HCT116 (cell line): ENCODE data around the gene ZBTB17. TPM values are rescaled to one million over a fixed set of nuclear protein-coding genes. Genes with fewer than 3 reads are reported as not detected.
"Not testable (repeated sequence)": the region's sequence is repeated elsewhere in the genome, so short reads cannot be mapped to it uniquely, and the experiment has no call there.

Source experiments
- ATAC-seq: fragments of 200-7000 bp; cut with Tn5 transposase; 2 replicates; pipeline ENCODE4 v1.9.1; 2020; ENCODE audit warnings: mild to moderate bottlenecking, moderate library complexity
- BruUV-seq: library from RNA; stranded (reverse); fragments of 400-500 nt; replicated peaks from 2 replicates; lab custom pipeline; 2021; lab: Mats Ljungman, UMichigan
- CTCF ChIA-PET: fragments of 300-600 bp; sonication (Branson Sonifier 250); formaldehyde crosslinking; loops from one replicate; lab custom pipeline; 2021; ENCODE audit warnings: antibody characterized with exemption; lab: Charles Lee
- POLR2A ChIA-PET: fragments of 300-600, 350-600 bp; sonication (Branson Sonifier 250); formaldehyde crosslinking; loops from one replicate; lab custom pipeline; 2021; ENCODE audit warnings: antibody characterized with exemption; lab: Charles Lee
- RAD21 ChIA-PET, 2 experiments: fragments of 300-600 bp; sonication (Branson Sonifier 250); formaldehyde crosslinking; loops; one replicate each; lab custom pipeline; 2023; ENCODE audit warnings: low total read pairs in 2 of 2; ENCODE audit not compliant: uncharacterized antibody in 2 of 2, unreplicated experiment in 2 of 2, low non-redundant PET in 1 of 2; lab: Charles Lee
- DNase-seq: peaks from one replicate; pipeline ENCODE4 v3.0.0-alpha.2; 2010; ENCODE audit warnings: low read depth, low spot score
- H2AFZ ChIP-seq: fragments of 200-600 bp; shearing (Covaris generic), sonication (generic); 2 replicates; pipeline ENCODE4 v1.6.1; 2017; ENCODE audit warnings: low read depth, mixed run types, mixed read lengths, antibody characterized with exemption, low read length; ENCODE audit not compliant: poor library complexity, severe bottlenecking
- H3K27ac ChIP-seq: 2 replicates; pipeline ENCODE4 v1.5.1; 2012; ENCODE audit warnings: low read depth, low read length
- H3K27me3 ChIP-seq: fragments of 200-600 bp; sonication (generic); 2 replicates; pipeline ENCODE4 v1.6.1; 2016; ENCODE audit warnings: mixed run types, low read length, mixed read lengths; ENCODE audit not compliant: insufficient read depth
- H3K36me3 ChIP-seq, 2 experiments: fragments of 200-500 bp in 1 of 2; fragments of 200-600 bp in 1 of 2; sonication (Bioruptor generic) in 1 of 2; sonication (generic) in 1 of 2; 2 replicates each; pipeline versions ENCODE4 v1.5.1 to v1.6.1; 2014 to 2016; ENCODE audit warnings: low read length in 2 of 2, inconsistent platforms in 1 of 2, mixed read lengths in 1 of 2, mixed run types in 1 of 2; ENCODE audit not compliant: insufficient read depth in 2 of 2, control insufficient read depth in 1 of 2
- H3K4me1 ChIP-seq, 2 experiments: fragments of 200-600 bp in 1 of 2; sonication (generic) in 1 of 2; 2 replicates each; pipeline versions ENCODE4 v1.5.1 to v1.6.1; 2012 to 2017; ENCODE audit warnings: low read length in 2 of 2, inconsistent platforms in 1 of 2, mild to moderate bottlenecking in 1 of 2, mixed read lengths in 1 of 2, mixed run types in 1 of 2, moderate library complexity in 1 of 2; ENCODE audit not compliant: insufficient read depth in 2 of 2, control insufficient read depth in 1 of 2
- H3K4me2 ChIP-seq: fragments of 200-600 bp; sonication (generic); 2 replicates; pipeline ENCODE4 v1.6.1; 2017; ENCODE audit warnings: mixed run types, low read length, mixed read lengths
- H3K4me3 ChIP-seq, 2 experiments: fragments of 200-600 bp in 1 of 2; sonication (generic) in 1 of 2; replicated peaks in 1 of 2; 2 replicates each; pipeline ENCODE4 v1.5.1; 2011 to 2016; ENCODE audit warnings: low read length in 2 of 2, control low read depth in 1 of 2, low read depth in 1 of 2, mild to moderate bottlenecking in 1 of 2, mixed read lengths in 1 of 2, mixed run types in 1 of 2
- H3K79me2 ChIP-seq: fragments of 200-600 bp; sonication (generic); 2 replicates; pipeline ENCODE4 v1.6.1; 2017; ENCODE audit warnings: mild to moderate bottlenecking, mixed run types, low read length, moderate library complexity, mixed read lengths; ENCODE audit not compliant: insufficient read depth
- H3K9ac ChIP-seq: fragments of 200-600 bp; sonication (generic); 2 replicates; pipeline ENCODE4 v1.6.1; 2016; ENCODE audit warnings: low read length, mixed read lengths
- H3K9me2 ChIP-seq: fragments of 200-600 bp; sonication (generic), shearing (Covaris generic); 2 replicates; pipeline ENCODE4 v1.6.1; 2017; ENCODE audit warnings: mixed run types, mild to moderate bottlenecking, moderate library complexity; ENCODE audit not compliant: insufficient read depth
- H3K9me3 ChIP-seq, 2 experiments: fragments of 200-500 bp in 1 of 2; fragments of 200-600 bp in 1 of 2; sonication (Bioruptor generic) in 1 of 2; sonication (generic) in 1 of 2; 2 replicates each; pipeline ENCODE4 v1.6.1; 2014 to 2017; ENCODE audit warnings: low read length in 2 of 2, mixed read lengths in 2 of 2, inconsistent platforms in 1 of 2, low read depth in 1 of 2, mild to moderate bottlenecking in 1 of 2, mixed run types in 1 of 2, moderate library complexity in 1 of 2; ENCODE audit not compliant: control insufficient read depth in 1 of 2, insufficient read depth in 1 of 2
- H4K20me1 ChIP-seq: fragments of 200-600 bp; sonication (generic), shearing (Covaris generic); 2 replicates; pipeline ENCODE4 v1.6.1; 2017; ENCODE audit warnings: mixed run types, mild to moderate bottlenecking, moderate library complexity; ENCODE audit not compliant: insufficient read depth
- ATF3 ChIP-seq: IDR thresholded peaks from 2 replicates; pipeline ENCODE4 v1.6.1; 2012
- EGR1 ChIP-seq: IDR thresholded peaks from 2 replicates; pipeline ENCODE4 v1.6.1; 2012; ENCODE audit warnings: low read depth
- ELF1 ChIP-seq: IDR thresholded peaks from 2 replicates; pipeline ENCODE4 v1.6.1; 2012; ENCODE audit warnings: low read depth, borderline replicate concordance
- EZH2 ChIP-seq: fragments of 200-600 bp; sonication (generic); IDR thresholded peaks from 2 replicates; pipeline ENCODE4 v1.6.1; 2017; ENCODE audit warnings: antibody characterized with exemption, mixed run types
- FOSL1 ChIP-seq: IDR thresholded peaks from 2 replicates; pipeline ENCODE4 v1.6.1; 2012; ENCODE audit warnings: low read depth
- POLR2A ChIP-seq: IDR thresholded peaks from 2 replicates; pipeline ENCODE4 v1.7.0; 2011; ENCODE audit warnings: borderline replicate concordance; ENCODE audit not compliant: insufficient read depth, insufficient read length; ENCODE audit errors: extremely low read depth
- POLR2AphosphoS5 ChIP-seq: IDR thresholded peaks from 2 replicates; pipeline ENCODE4 v1.6.1; 2011; ENCODE audit warnings: mild to moderate bottlenecking, low read depth, low read length, moderate library complexity
- REST ChIP-seq: IDR thresholded peaks from 2 replicates; pipeline ENCODE4 v1.6.1; 2012; ENCODE audit warnings: low read depth
- SIN3A ChIP-seq: IDR thresholded peaks from 2 replicates; pipeline ENCODE4 v1.6.1; 2012; ENCODE audit warnings: low read depth
- SP1 ChIP-seq: IDR thresholded peaks from 2 replicates; pipeline ENCODE4 v1.6.1; 2012; ENCODE audit warnings: low read depth
- SRF ChIP-seq: IDR thresholded peaks from 2 replicates; pipeline ENCODE4 v1.6.1; 2012; ENCODE audit warnings: low read depth
- YY1 ChIP-seq: IDR thresholded peaks from 2 replicates; pipeline ENCODE4 v1.6.1; 2011; ENCODE audit warnings: low read length, low read depth, moderate library complexity, mild to moderate bottlenecking; ENCODE audit not compliant: insufficient replicate concordance; ENCODE audit errors: extremely low read depth
- ZBTB33 ChIP-seq: IDR thresholded peaks from 2 replicates; pipeline ENCODE4 v1.6.1; 2011; ENCODE audit warnings: mild to moderate bottlenecking, low read length, moderate library complexity; ENCODE audit not compliant: insufficient replicate concordance; ENCODE audit errors: extremely low read depth
- ZFX ChIP-seq: fragments of 450-650 bp; IDR thresholded peaks from 2 replicates; pipeline ENCODE4 v1.6.1; 2017
- intact Hi-C: fragments of 100-400 bp; cut with micrococcal nuclease; formaldehyde crosslinking; loops from 2 replicates; pipeline ENCODE4 v1.10.0; 2022
- total RNA-seq: library from RNA; stranded (reverse); gene quantifications from one replicate; pipeline ENCODE4 v1.2.1, GENCODE V29; 2021; ENCODE audit not compliant: unreplicated experiment

Gene ZBTB17
- total RNA-seq, 1 experiment from 2014 or later, result 31.6 TPM

- DNase-seq, result no peak
- H3K9me3 ChIP-seq, result peaks cover 0 to 3% of the 10 kb centered on the region in 2 experiments; a peak in 1 of 4 replicates
- H3K4me2 ChIP-seq, result no peak overlapping the region
- ATAC-seq, result no peak
- H3K4me1 ChIP-seq, result peaks cover 10 to 23% of the 10 kb centered on the region in 2 experiments
- H2AFZ ChIP-seq, result no peak overlapping the region
- no peak overlapping the region for H3K27ac ChIP-seq
- RAD21 ChIA-PET, result no interaction called here
- no peaks in the 10 kb centered on the region for H3K27me3 ChIP-seq
- H3K9me2 ChIP-seq, result no peaks in the 10 kb centered on the region
- H3K79me2 ChIP-seq, result no peaks in the 10 kb centered on the region
- POLR2A ChIA-PET, result no interaction called here
- H3K9ac ChIP-seq, result no peak overlapping the region
- CTCF ChIA-PET, result no interaction called here
- BruUV-seq, result no TSS peak
- TF ChIP-seq SRF (no peak), EZH2 (no peak), POLR2AphosphoS5 (no peak), FOSL1 (no peak), ATF3 (no peak), REST (no peak), ZBTB33 (no peak), EGR1 (no peak), YY1 (no peak), ELF1 (no peak), SIN3A (no peak), SP1 (no peak), POLR2A (no peak), ZFX (no peak)
- TF ChIP-seq, all 23 proteins: peak for 0
- H4K20me1 ChIP-seq, result no peaks in the 10 kb centered on the region
- intact Hi-C loops, result no loop called here
- H3K36me3 ChIP-seq, result no peaks in the 10 kb centered on the region
- no peak overlapping the region for H3K4me3 ChIP-seq
Observed at GRCh38 chr1:15981679-15982078, 5.8 kb upstream of the ZBTB17 start.

- POLR2A ChIA-PET, DNase-seq, H3K36me3 ChIP-seq, H3K27ac ChIP-seq, H3K27me3 ChIP-seq, H2AFZ ChIP-seq, BruUV-seq, H4K20me1 ChIP-seq, H3K79me2 ChIP-seq, H3K9me3 ChIP-seq, H3K9me2 ChIP-seq, ATAC-seq, RAD21 ChIA-PET, H3K4me2 ChIP-seq, H3K4me3 ChIP-seq, H3K9ac ChIP-seq, CTCF ChIA-PET, intact Hi-C loops: not testable (repeated sequence)
- H3K4me1 ChIP-seq, result peaks cover 8 to 16% of the 10 kb centered on the region in 2 experiments; a peak in 3 of 4 replicates
Observed at GRCh38 chr1:15977947-15978346, 2.0 kb upstream of the ZBTB17 start.
